Endometrial microvascular endothelial cells (primary cell): ENCODE measurements around the gene SCAF8. TPM values are rescaled to one million over a fixed set of nuclear protein-coding genes. Genes with fewer than 3 reads are reported as not detected.
"Not testable (repeated sequence)": the region's sequence is repeated elsewhere in the genome, so short reads cannot be mapped to it uniquely, and the experiment has no call there.

Source experiments
- in situ Hi-C: cut with HindIII; loops from 2 replicates; pipeline ENCODE4 v1.10.0; 2017; ENCODE audit warnings: low sequenced_read_pairs, low pct_unique_long_range_greater_than_20kb; ENCODE audit errors: inconsistent ontology term
- total RNA-seq: library from RNA; depleted of rRNA; stranded (reverse); fragments of >200 nt; gene quantifications from one replicate; pipeline ENCODE4 v1.2.3, GENCODE V29; 2015; ENCODE audit errors: inconsistent ontology term

The SCAF8 gene, protein sequence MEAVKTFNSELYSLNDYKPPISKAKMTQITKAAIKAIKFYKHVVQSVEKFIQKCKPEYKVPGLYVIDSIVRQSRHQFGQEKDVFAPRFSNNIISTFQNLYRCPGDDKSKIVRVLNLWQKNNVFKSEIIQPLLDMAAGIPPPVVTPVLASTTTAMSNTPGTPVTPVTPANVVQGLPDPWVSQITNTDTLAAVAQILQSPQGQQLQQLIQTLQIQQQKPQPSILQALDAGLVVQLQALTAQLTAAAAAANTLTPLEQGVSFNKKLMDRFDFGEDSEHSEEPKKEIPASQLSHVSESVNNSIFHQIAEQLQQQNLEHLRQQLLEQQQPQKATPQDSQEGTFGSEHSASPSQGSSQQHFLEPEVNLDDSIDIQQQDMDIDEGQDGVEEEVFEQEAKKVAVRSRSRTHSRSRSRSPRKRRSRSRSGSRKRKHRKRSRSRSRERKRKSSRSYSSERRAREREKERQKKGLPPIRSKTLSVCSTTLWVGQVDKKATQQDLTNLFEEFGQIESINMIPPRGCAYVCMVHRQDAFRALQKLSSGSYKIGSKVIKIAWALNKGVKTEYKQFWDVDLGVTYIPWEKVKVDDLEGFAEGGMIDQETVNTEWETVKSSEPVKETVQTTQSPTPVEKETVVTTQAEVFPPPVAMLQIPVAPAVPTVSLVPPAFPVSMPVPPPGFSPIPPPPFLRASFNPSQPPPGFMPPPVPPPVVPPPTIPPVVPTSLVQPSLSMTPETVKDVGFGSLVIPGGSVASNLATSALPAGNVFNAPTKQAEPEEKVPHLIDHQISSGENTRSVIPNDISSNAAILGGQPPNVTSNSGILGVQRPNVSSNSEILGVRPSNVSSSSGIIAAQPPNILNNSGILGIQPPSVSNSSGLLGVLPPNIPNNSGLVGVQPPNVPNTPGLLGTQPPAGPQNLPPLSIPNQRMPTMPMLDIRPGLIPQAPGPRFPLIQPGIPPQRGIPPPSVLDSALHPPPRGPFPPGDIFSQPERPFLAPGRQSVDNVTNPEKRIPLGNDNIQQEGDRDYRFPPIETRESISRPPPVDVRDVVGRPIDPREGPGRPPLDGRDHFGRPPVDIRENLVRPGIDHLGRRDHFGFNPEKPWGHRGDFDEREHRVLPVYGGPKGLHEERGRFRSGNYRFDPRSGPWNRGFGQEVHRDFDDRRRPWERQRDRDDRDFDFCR (N-terminal part only)
- 24.3 TPM for total RNA-seq

DNA sequence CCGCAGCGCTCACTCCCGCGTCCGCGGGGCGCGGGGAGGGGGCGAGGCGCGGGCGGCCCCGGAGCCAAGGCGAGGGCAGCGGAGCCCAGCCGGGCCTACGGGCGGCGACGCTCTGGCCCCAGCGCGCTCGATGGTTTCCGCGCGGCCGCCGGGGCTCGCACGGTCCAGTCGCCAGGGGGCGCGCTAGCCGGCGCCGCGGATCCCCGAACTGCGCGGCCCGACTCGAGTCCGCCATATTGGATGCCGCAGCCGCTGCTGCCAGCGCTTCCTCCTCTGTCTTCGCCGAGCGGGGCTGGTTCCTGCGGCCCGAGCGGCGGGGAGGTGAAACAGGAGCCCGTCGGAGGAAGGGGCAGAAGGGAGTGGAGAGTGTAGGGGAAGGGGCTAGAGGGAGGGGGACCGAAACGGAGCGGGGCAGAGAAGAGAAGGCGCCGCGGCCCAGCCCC lies at the start of gene SCAF8:
Gene SCAF8, plus strand, starts transcription at position 234 of the 443 bp plus-strand sequence. CDS start 485 bp downstream, outside the sequence.
- in situ Hi-C loops, result no loop called here

DNA sequence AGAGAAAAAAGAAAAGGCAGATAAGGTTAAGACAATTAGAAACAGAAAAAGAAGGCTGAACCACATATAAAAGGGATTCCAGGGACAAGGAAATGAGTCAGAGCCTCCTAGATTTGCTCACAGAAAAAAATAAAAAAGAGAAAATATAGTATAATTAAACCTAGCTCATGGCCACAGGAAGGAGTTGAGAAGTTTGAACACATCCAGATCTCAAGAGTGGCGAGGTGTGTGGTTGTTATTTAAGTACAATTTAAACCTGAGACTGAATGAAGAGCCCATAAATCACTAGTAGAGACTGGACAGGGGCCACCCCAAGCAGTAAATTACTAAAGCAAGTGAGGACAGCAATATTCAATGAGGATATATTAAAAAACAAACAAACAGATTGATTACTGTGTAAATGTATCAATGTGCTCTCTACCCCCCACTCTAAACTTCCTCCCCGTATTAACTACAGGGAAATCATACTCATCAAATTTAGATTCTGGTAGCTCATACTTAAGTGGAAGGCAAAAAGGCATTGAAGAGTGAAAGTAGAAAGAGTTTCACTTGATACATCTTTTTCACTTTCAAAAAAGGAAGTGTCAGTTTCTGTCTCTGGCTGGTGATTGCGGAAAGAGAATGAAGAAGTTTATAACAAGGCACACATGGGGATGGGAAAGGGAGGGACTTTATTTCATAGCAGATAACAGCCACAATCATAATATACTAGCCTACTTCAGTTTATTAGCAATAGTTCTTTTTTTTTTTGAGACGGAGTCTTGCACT lies 49.3 kb upstream of the SCAF8 start:
- in situ Hi-C loops, result no loop called here

DNA sequence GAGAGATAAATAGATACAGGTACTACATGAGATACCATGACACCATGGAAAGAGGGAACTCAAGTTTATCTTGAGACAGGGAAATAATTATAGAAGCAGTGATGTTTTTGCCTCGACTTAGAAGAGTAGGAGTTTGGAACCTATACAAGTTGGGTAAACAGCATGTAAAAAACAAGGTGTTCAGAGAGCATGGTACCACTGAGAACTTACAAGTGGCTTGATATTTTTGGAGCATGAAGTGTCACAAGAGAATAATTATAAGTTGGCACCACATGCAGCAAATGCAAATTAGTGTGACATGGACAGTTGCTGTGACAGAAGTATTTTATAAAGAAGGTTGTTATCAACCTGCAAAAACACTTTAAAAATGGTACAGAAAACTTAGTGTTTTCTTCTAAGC lies 47.1 kb upstream of the SCAF8 start:
- in situ Hi-C loops, result no loop called here

DNA sequence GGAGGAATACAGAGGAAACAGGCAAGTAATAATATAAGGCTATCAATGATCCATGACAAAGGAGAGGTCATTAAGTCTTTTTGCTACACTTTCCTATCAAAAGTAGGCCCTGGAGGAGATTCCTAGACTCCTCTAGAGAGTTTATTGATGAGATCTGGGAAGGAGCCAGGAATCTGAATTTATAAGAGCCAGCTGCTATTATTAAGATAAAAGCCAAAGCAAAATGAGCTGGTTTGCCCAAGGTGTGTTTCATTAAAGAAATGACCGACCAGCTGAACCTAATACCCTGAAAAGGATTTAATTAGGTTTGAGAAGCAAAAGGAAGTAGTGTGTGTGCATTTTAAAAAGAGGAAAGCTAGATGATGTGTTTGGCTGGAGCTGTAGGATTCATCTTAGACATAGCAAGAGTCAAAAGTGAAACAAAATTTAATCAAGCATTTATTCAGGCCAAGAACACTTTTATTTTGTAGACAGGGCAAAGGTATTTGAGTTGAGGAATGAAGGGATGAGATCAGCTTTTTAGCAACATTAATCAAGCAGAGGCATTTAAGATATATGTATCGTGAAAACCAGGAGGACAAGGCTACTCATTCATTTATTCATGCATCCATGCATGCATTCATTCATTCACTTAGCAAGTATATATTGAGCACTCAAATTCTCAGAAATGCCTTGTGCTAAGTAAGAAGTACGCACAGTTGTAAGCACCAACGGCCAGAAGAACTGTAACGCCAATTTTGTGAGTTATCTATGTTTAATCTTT lies 43.5 kb upstream of the SCAF8 start:
- in situ Hi-C loops, result no loop called here

DNA sequence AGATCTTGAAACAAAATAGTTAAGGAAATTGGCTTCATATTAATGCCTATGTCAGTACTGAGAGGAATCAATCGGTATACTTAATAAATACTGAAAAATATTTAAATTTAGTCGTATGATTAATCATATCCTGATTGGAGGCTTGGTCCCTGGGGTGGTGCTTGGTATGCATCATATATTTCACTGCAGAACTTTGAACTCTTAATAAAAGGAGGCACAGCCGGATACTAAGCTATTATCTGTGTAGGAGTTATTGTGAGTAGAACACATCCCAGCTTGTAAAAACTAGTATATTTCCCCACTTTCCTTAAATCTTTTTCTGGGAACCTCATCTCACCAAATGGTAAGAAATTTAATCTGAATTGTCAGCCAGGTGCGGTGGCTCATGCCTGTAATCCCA lies 42.4 kb upstream of the SCAF8 start:
- in situ Hi-C loops, result no loop called here

DNA sequence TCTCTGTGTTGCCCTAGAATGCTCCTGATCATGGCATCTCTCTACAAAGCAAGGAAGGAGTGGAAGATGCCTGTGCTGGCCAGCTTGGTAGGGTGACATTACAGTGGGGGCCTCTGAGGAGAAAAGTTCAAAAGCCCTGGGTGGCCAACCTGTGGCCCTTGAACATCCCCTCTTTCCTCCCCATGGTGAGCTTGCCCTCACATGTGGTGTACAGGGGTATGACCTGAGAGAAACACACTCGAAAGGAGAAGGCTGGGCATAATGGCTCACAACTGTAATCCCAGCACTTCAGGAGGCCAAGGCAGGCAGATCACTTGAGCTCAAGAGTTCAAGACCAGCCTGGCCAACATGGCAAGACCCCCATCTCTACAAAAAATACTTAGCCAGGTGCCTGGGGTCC lies 36.6 kb upstream of the SCAF8 start:
- in situ Hi-C loops, result no loop called here

DNA sequence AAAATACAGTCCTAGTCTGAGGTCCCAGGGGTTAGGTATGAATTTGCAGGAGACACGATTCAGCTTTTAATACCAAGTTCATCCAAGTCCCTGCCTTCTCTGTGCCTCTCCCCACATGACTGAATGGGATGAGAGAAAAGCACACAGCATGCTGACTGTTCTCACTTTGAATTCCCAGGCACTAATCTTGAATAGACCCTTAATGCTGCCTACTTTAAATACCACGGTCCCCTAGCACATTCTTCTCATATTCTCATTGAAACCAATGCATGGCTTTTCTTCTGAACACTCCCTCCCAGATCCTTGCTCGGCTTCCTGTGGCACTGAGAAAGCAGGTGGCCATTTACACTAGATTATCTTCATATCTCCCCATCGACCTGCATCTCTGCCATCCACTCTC lies 30.1 kb upstream of the SCAF8 start:
- in situ Hi-C loops, result no loop called here

DNA sequence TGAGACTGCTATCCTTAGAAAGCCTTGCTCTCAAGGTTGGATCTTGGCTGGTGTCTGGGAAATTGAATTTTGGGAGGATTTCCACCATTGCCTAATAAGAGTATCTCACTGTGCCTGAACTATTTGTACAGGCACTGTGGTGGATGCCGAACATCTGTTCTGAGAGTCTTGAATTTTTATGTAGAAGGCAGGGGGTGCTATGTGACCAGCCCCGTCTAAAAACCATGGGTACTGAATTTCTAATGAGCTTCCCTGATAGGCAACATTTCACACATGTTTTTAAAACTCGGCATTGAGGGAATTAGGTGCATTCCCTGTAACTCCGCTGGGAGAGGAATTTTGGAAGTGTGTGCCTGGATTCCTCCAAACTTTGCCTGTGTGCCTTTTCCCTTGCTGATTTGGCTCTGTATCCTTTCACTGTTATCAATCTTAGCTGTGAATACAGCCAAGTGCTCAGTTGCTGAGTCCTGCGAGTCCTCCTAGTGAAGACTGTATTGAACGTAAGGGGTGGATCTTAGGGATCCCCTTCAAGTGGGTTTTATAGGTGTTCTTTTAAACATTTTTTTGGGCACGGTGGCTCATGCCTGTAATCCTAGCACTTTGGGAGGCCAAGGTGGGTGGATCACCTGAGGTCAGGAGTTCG lies 27.6 kb upstream of the SCAF8 start:
- in situ Hi-C loops, result no loop called here

DNA sequence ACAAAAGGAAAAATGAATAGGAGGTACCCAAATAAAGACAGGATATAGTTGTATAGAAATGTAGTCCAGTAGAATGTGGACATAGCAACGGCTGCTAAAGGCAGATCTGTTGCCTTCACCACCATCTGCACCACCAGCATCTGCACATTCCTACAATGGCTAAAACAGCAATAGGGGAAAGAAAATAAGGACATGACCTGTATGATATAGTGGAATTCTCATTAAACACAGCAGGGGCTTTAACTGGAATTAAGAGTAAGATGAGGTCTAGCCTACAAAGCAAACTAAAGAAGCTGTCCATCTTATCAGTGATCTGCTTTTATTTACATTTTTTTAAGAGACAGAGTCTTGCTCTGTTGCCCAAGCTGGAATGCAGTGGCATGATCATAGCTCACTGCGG lies 26.8 kb upstream of the SCAF8 start:
- in situ Hi-C loops, result no loop called here

DNA sequence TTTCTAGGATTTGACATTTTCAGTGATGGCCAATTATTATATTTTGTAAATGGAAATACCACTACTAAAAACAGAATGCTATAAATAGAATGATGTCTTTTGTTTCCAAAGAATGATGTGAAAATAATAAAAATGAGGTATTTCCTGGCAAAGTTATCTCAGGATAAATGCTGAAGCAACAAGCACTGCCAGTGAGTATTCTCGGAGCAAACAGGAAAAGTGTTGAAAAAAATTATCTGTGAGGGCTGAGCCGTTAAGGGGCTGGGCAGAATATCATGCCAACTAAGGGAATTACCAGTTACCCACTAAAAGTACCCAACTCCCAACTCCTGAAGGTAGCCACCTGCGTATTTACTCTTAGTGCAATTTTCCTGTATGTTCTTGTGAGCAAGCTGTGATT lies 23.6 kb upstream of the SCAF8 start:
- in situ Hi-C loops, result no loop called here

DNA sequence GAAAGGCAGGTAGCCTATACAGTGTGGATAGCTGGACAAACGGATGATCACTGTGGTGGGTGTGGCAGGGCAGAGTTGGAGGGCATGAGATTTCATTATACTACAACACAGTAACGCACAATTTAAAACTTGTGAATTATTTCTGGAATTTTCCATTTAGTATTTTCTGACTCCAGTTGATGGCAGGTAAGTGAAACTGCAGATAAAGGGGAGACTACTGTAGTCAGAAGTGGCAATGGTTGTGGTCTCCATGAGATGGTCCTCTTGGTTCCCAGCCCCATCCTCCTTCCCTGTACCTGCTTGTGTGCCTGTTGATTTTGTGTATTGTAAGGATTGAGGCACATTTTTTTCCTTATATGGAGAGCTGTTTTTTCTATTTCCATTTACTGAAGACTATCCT lies 22.5 kb upstream of the SCAF8 start:
- in situ Hi-C loops, result no loop called here

DNA sequence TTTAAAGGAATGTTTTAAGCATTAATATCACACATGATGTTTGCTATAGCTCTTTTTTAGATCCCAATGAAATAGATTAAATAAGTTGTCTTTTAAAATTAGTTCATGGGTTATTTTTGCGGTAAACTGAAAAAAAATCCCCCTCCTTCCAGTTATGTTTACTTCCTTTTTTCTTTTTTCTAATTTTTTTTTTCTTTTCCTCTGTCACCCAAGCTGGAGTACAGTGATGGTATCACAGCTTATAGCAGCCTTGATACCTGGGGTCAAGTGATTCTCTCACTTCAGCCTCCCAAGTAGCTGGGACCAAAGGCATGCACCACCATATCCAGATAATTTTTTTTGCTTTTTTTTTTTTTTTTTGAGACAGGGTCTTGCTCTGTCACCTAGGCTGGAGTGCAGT lies 17.8 kb upstream of the SCAF8 start:
- in situ Hi-C loops, result no loop called here

DNA sequence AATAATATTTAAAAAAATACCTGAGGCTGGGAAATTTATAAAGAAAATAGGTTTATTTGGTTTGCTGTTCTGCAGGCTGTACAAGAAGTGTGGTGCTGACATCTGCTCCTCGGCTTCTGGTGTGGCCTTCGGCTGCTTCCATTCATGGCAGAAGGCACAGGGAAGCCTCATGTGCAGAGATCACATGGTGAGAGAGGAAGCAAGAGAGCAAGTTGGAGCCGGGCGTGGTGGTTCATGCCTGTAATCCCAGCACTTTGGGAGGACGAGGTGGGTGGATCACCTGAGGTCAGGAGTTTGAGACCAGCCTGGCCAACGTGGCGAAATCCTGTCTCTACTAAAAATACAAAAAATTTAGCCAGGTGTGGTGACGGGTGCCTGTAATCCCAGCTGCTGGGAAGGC lies 16.9 kb upstream of the SCAF8 start:
- in situ Hi-C loops, result not testable (repeated sequence)

DNA sequence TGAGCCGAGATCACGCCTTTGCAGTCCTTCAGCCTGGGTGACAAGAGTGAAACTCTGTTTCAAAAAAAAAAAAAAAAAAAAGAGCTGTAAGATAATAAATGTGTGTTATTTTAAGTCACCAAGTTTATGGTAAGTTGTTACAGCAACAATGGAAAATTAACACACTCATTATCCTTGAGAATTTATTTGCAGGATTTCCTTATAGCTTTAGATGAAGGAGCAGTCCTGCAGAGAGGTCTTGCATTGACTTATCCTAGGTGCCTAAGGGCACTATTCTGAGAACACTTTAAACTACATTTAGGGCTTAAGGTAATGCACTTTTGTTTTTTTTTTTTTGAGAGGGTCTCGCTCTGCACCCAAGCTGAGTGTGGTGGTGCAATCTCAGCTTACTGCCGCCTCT lies 13.8 kb upstream of the SCAF8 start:
- in situ Hi-C loops, result no loop called here

DNA sequence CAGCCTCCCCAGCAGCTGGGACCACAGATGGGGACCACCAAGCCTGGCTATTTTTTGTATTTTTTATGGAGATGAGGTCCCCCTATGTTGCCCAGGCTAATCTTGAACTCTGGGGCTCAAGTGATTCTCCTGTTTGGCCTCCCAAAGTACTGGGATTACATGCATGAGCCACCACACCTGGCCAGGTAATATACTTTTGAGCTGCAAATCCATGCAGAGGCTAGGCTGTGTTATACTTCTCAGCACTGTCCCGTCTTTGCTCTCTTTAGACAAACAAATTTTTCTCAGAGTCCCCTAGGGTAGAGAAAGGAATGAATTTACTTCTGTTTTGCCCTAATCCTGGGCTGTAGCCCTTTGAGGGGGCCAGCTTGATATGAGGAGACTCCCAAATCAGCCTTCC lies 13.4 kb upstream of the SCAF8 start:
- in situ Hi-C loops, result no loop called here

DNA sequence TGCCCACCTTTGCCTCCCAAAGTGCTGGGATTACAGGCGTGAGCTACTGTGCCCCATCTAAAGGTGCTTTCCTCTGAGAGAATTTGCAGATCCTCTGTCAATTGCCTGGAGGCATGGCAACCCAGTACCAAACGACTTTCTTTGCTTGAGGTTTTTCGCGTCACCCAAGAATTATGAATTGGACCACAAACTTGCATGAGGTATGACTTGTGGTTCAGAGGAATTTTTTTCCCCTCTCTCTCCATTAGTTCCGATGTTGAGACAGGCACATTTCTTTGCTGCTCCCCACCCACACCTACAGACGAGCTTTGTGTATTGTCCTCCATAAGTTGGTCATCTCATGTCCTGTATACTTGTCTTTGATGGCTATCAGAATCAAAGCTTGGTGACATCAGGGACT lies 11.8 kb upstream of the SCAF8 start:
- in situ Hi-C loops, result no loop called here

DNA sequence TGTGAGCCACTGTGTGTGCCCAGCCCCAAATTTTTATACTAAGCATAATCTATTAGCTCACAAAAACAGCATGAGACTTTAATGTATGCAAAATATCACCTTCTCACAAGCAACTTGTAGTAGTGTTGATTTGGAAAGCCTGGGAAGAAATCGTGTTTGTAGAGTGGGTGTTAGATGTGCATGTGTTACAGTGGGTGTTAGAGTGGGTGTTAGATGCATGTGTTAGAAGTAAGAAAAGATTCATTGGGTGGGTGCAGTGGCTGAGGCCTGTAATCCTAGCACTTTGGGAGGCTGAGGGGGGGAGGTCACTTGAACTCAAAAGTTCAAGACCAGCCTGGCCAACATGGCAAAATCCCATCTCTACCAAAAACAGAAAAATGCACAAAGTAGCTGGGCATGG lies 6.3 kb upstream of the SCAF8 start:
- in situ Hi-C loops, result no loop called here
